Measurements from ENCODE around the gene ZNF782.
"Not testable (repeated sequence)": the region's sequence is repeated elsewhere in the genome, so short reads cannot be mapped to it uniquely, and the experiment has no call there.

The ZNF782 gene

DNA sequence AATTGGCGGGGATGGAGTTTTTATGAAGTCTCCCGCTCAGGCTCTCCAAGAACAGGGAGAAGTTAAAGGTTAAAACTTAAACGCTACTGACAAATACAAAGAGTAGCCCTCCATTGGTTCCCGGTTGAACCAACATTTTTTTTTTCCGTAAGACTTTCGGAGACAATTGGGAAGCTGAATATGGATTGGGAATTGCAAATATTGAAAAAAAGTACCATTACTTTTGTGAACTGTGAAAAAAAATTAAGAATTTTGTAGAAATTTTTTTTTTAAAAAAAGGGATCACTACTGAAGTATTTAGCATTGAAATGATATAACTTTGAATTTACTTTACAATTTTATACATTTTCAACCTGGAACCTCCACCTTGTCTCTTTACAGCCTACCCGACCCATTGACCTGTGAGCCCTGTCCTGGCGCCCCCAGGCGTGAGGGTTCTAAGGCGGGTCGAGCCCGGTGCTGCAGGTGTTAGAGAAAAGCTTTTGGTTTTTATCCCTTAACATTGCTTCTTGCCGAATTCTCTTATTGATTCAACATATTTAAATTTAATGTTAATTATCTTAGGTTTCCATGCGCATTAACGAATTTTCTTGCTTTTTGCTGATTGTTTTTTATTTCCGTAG lies 448 bp upstream of the ZNF782 start:
- DNase-seq (ENCODE audit: low read depth), result no peak

GRCh38 chr9:96852676-96853075 lies 1.6 kb downstream of the ZNF782 start:
- no peak for DNase-seq (ENCODE audit: low read depth)

GRCh38 chr9:96844040-96844439 lies 10.3 kb downstream of the ZNF782 start:
- DNase-seq (ENCODE audit: low read depth), result no peak

DNA sequence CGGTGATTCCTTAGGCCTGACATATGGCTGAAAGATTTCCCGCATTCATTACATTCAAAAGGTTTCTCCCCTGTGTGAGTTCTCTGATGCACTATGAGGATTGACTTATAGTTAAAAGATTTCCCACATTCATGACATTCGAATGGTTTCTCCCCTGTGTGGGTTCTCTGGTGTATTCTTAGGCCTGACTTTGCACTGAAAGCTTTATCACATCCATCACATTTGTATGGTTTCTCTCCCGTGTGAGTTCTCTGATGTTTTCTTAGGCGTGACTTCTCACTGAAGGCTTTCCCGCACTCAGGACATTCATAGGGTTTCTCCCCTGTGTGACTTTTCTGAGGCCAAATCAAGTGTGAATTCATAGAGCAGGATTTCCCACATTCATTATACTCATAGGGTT lies 35.8 kb downstream of the ZNF782 start:
- DNase-seq (ENCODE audit: low read depth), result no peak

DNA sequence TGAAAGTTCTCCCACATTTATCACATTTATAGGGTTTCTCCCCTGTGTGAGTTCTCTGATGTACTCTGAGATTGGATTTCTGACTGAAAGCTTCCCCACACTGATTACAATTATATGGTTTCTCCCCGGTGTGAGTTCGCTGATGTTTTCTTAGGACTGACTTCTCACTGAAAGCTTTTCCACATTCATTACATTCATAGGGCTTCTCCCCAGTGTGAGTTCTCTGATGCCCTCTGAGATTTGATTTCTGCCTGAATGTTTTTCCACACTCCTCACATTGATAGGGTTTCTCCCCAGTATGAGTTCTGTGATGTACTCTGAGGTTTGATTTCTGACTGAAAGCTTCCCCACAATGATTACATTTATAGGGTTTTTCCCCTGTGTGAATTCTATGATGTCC lies 36.3 kb downstream of the ZNF782 start:
- no peak for DNase-seq (ENCODE audit: low read depth)

GRCh38 chr9:96813607-96814006 lies 40.7 kb downstream of the ZNF782 start:
- no peak for DNase-seq (ENCODE audit: low read depth)

DNA sequence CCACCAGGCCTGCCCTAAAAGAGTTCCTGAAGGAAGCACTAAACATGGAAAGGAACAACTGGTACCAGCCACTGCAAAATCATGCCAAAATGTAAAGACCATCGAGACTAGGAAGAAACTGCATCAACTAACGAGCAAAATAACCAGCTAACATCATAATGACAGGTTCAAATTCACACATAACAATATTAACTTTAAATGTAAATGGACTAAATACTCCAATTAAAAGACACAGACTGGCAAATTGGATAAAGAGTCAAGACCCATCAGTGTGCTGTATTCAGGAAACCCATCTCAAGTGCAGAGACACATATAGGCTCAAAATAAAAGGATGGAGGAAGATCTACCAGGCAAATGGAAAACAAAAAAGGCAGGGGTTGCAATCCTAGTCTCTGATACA lies 55.4 kb downstream of the ZNF782 start:
- not testable (repeated sequence) for DNase-seq (ENCODE audit: low read depth)

DNA sequence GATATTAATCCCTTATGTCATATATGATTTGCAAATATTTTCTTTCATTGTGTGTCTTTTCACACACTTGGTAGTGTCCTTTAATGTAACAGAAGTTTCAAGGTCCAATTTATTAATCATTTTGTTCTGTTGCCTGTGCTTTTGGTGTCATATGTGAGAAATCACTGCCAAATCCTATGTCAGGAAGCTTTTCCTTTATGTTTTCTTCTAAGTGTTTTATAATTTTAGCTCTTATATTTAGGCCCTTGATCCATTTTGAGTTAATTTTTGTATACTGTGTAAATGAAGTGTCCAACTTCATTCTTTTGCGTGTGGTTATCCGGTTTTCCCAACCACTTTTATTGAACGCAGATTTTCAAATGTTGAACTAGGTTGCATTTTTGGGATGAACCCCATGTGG lies 70.3 kb downstream of the ZNF782 start:
- DNase-seq (ENCODE audit: low read depth), result no peak

GRCh38 chr9:96782235-96782634 lies 72.1 kb downstream of the ZNF782 start:
- DNase-seq (ENCODE audit: low read depth), result no peak

- no peak for DNase-seq (ENCODE audit: low read depth)
Measured at GRCh38 chr9:96781552-96781951, 72.8 kb downstream of the ZNF782 start.

DNA sequence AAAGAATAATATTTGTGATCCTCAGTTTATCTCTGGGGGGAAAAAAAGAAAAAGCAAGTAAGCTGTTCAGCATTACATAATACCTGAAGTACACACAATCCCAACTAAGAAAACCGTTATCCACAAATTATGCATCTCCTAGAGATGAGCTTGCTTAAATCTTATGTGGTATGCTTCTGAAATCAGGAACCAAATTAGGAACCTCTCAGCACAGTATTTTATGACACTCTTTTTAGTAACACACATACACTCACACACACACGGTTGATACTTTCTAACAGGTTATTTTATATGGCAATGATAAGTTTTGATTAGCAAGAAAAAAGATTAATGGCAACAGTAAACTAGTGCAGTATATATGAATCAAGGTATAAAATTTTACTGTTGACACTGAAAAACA lies 75.2 kb downstream of the ZNF782 start:
- no peak for DNase-seq (ENCODE audit: low read depth)

- DNase-seq (ENCODE audit: low read depth), result no peak
Measured at GRCh38 chr9:96777426-96777864, 76.9 kb downstream of the ZNF782 start.

GRCh38 chr9:96771124-96771523 lies 83.2 kb downstream of the ZNF782 start:
- DNase-seq (ENCODE audit: low read depth), result no peak

DNA sequence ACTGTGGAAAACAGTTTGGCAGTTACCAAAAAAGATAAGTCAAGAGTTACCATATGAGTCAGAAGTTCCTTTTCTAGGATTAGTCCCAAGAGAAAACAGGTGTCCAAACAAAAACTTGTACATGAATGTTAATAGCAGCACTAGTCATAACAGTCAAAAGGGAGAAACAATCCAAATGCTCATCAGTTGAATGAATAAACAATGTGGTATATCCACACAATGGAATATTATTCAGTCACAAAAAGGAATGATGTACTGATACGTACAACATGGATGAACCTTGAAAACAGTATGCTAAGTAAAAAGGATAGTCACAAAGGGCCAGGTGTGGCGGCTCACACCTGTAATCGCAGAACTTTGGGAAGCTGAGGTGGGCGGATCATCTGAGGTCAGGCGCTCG lies 84.3 kb downstream of the ZNF782 start:
- DNase-seq (ENCODE audit: low read depth), result no peak

Measured in activated T-helper 9 cell treated with anti-CD3 and anti-CD28 coated beads, Interleukin-2, amount 50 U/mL, for 16 hours (primary cell).